Mammary epithelial cell (primary cell): ENCODE data around the gene ANKRD55.

Experiments used
- CTCF ChIP-seq, 2 donors: IDR thresholded peaks in 1 of 2; conservative IDR thresholded peaks in 1 of 2; 2 replicates each; pipeline ENCODE4 v1.5.1; 2011 to 2012; ENCODE audit warnings: inconsistent platforms in 2 of 2, low read length in 2 of 2, mild to moderate bottlenecking in 2 of 2, control low read depth in 1 of 2, low read depth in 1 of 2; ENCODE audit not compliant: insufficient read depth in 1 of 2; ENCODE audit errors: extremely low read depth in 1 of 2
- EZH2 ChIP-seq: IDR thresholded peaks from 2 replicates; pipeline ENCODE4 v1.6.1; 2012; ENCODE audit warnings: low read length, inconsistent platforms, borderline replicate concordance

- no peak for TF ChIP-seq CTCF (conservative IDR thresholded peaks at IDR 0.05 in 1 of 2, IDR thresholded peaks at IDR 0.05 in 1 of 2; ENCODE audit: extremely low read depth in 1 of 2, insufficient read depth in 1 of 2, low read depth in 1 of 2, low read length in 2 of 2)
- no peak for TF ChIP-seq EZH2
Measured at GRCh38 chr5:56076486-56076885, 156.6 kb downstream of the ANKRD55 start.
